Ishikawa (cell line): ENCODE data around the gene ANKRD6.

Experiments used
- CEBPB ChIP-seq: IDR thresholded peaks from 2 replicates; pipeline ENCODE4 v1.6.1; 2012
- CREB1 ChIP-seq: IDR thresholded peaks from 2 replicates; pipeline ENCODE4 v1.6.1; 2012; ENCODE audit warnings: low read depth
- EGR1 ChIP-seq: IDR thresholded peaks from 2 replicates; pipeline ENCODE4 v1.6.1; 2012
- EP300 ChIP-seq: IDR thresholded peaks from 2 replicates; pipeline ENCODE4 v1.6.1; 2012; ENCODE audit warnings: borderline replicate concordance
- FOXM1 ChIP-seq: IDR thresholded peaks from 2 replicates; pipeline ENCODE4 v1.6.1; 2012; ENCODE audit warnings: low read depth, borderline replicate concordance
- RAD21 ChIP-seq: IDR thresholded peaks from 2 replicates; pipeline ENCODE4 v1.6.1; 2012; ENCODE audit warnings: low read depth
- TAF1 ChIP-seq: IDR thresholded peaks from 2 replicates; pipeline ENCODE4 v1.6.1; 2012; ENCODE audit warnings: low read depth, mild to moderate bottlenecking
- YY1 ChIP-seq: IDR thresholded peaks from 2 replicates; pipeline ENCODE4 v1.6.1; 2012; ENCODE audit warnings: low read depth
- TF ChIP-seq, protein P1 (sequence below): IDR thresholded peaks from 2 replicates; pipeline ENCODE4 v1.6.1; 2012; ENCODE audit warnings: low read depth, mild to moderate bottlenecking

DNA sequence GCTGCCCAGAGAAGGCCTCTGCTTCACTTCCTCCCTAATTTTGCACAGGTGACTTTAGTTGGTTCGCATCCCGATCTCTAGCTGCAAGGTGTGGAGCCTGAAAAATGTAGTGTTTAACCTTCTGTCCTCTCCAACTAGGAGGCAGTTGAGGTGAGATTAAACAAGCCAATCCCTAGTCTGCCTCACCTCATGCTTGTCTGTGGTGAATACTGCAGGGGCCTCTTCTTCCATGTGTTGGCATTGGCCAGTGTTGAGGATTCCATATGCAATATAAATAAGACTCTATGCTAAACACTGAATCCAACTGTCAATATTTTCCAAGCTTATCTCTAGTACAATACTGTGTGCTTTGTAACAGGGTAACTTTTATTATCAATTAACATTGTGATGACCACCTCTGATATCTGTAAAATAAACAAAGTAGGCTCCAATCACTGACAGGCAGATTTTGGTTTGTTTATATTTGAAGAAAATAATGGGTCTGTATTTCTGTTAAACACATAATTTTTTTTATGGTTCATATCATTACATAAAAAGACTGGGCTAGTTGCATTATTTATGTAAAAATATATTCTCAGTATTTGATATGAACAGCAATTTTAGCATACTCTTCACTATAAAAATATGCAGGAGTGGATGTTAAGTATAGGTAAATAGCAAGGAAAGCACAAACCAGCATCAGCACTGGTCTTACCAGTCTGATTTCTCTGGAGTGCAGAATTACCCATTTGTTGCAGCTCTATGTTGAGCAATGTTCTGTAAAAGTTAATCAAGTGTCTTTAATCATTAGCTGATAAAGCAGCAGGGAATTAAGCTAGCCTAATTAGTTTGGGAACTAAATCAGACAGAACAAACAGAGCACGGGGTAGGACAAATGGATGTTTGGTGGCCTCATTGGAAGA, 74.0 kb downstream of the ANKRD6 start:
- TF ChIP-seq EP300, result no peak
- TF ChIP-seq YY1, result no peak
- TF ChIP-seq RAD21, result no peak
- TF ChIP-seq, protein P1, sequence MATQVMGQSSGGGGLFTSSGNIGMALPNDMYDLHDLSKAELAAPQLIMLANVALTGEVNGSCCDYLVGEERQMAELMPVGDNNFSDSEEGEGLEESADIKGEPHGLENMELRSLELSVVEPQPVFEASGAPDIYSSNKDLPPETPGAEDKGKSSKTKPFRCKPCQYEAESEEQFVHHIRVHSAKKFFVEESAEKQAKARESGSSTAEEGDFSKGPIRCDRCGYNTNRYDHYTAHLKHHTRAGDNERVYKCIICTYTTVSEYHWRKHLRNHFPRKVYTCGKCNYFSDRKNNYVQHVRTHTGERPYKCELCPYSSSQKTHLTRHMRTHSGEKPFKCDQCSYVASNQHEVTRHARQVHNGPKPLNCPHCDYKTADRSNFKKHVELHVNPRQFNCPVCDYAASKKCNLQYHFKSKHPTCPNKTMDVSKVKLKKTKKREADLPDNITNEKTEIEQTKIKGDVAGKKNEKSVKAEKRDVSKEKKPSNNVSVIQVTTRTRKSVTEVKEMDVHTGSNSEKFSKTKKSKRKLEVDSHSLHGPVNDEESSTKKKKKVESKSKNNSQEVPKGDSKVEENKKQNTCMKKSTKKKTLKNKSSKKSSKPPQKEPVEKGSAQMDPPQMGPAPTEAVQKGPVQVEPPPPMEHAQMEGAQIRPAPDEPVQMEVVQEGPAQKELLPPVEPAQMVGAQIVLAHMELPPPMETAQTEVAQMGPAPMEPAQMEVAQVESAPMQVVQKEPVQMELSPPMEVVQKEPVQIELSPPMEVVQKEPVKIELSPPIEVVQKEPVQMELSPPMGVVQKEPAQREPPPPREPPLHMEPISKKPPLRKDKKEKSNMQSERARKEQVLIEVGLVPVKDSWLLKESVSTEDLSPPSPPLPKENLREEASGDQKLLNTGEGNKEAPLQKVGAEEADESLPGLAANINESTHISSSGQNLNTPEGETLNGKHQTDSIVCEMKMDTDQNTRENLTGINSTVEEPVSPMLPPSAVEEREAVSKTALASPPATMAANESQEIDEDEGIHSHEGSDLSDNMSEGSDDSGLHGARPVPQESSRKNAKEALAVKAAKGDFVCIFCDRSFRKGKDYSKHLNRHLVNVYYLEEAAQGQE, result no peak
- TF ChIP-seq CEBPB, result no peak
- no peak for TF ChIP-seq EGR1
- no peak for TF ChIP-seq FOXM1
- no peak for TF ChIP-seq CREB1
- no peak for TF ChIP-seq TAF1
